Spinal cord (tissue), 10 donors: Measurements from ENCODE around the gene ZNF236. TPM values are rescaled to one million over a fixed set of nuclear protein-coding genes. Genes with fewer than 3 reads are reported as not detected.
"Not testable (repeated sequence)": the region's sequence is repeated elsewhere in the genome, so short reads cannot be mapped to it uniquely, and the experiment has no call there.

ENCODE experiments used
- DNase-seq, 6 donors: peaks; one replicate each; pipeline versions ENCODE4 v3.0.0 to v3.0.0-alpha.2; 2013 to 2015; ENCODE audit warnings: low spot score in 6 of 6, low read depth in 4 of 6
- H3K27ac ChIP-seq: one replicate; pipeline ENCODE4 v1.5.1; 2013; ENCODE audit warnings: low read depth, low read length, control low read depth
- H3K27me3 ChIP-seq: one replicate; pipeline ENCODE4 v1.6.1; 2013; ENCODE audit warnings: low read length; ENCODE audit not compliant: control insufficient read depth, insufficient read depth
- H3K36me3 ChIP-seq: one replicate; pipeline ENCODE4 v1.6.1; 2013; ENCODE audit warnings: low read length; ENCODE audit not compliant: control insufficient read depth, insufficient read depth
- H3K4me1 ChIP-seq: one replicate; pipeline ENCODE4 v1.6.1; 2013; ENCODE audit warnings: low read length; ENCODE audit not compliant: control insufficient read depth, insufficient read depth
- H3K4me3 ChIP-seq: one replicate; pipeline ENCODE4 v1.5.1; 2013; ENCODE audit warnings: low read depth, low read length, control low read depth
- H3K9me3 ChIP-seq: one replicate; pipeline ENCODE4 v1.6.1; 2013; ENCODE audit warnings: low read length; ENCODE audit not compliant: control insufficient read depth, insufficient read depth
- WGBS: methylation state at CpG from one replicate; pipeline ENCODE4 v1.1.5; 2013; ENCODE audit warnings: missing lambda C conversion rate; ENCODE audit not compliant: insufficient coverage; 5-methylcytosine and 5-hydroxymethylcytosine counted together
- polyA plus RNA-seq, 2 donors: library from polyadenylated mRNA; unstranded; fragments of 120-200 nt; gene quantifications; one replicate each; pipeline ENCODE4 v1.2.1, GENCODE V29; 2013; ENCODE audit not compliant: insufficient read length in 2 of 2
- total RNA-seq, 2 donors: library from RNA; depleted of rRNA in 1 of 2; stranded (reverse); fragments of 120-200 nt in 1 of 2; fragments of >200 nt in 1 of 2; gene quantifications; one replicate each; pipeline versions ENCODE4 v1.2.3 to v1.2.4, GENCODE V29; 2013 to 2014
- donor health status: healthy.

Gene ZNF236
- total and polyA plus RNA-seq, 4 donors, result 7.6 to 23.0 (median 13.6) TPM

DNA sequence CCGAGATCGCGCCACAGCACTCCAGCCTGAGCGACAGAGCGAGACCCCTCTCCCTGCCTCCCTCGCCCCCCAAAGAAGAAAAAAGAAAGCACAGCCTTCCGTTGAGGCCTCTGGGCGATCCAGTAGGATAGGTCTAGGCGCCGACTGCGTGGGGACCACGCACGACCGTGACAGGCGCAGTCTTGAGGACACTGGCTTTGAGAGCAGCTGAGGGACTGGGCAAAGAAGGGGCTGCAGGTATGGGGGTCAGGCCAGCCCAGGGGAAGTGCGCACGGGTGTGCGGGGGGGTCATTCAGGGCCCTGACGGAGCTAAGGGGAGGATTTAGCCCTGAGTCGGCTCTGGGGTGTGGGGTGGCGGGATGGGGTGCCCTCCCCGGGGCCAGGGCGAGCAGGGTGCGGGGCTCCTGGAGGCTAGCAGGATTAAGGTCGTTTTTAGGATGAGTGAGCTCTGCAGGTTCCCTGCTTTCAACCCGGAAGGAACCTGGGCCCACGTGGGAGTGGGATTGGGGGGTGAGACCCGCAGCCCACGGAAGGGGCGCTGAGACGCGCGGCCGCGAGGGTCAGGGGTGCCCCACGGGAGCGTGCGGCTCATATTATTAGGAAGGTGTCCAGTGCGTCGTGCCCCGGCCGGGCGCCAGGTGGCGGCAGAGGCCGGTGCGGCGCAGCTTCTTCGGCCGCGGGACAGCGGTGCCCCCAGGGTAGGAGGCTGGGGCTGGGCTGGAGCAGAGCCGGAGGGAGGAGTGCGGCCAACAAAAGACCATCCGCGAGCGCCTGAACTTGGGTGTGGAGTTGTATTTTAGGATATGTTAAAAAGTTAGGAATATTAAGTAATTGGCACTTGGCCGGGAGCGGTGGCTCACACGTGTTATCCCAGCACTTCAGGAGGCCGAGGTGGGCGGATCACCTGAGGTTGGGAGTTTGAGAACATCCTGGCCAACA, 20.5 kb upstream of the ZNF236 start:
- peaks cover 5% of the 10 kb centered on the region for H3K27me3 ChIP-seq
- 22% methylated on average over 58 of the region's 61 CpGs for WGBS
- no peaks in the 10 kb centered on the region for H3K9me3 ChIP-seq
- DNase-seq, result peak in 2 of 6 donors; percentile 43 to 65
- H3K27ac ChIP-seq, result no peak overlapping the region
- H3K36me3 ChIP-seq, result peaks cover 2% of the 10 kb centered on the region
- peaks cover 9% of the 10 kb centered on the region for H3K4me1 ChIP-seq
- peak overlapping the region; percentile 32 for H3K4me3 ChIP-seq

- H3K27me3 ChIP-seq, result peaks cover 5% of the 10 kb centered on the region
- 50% methylated on average over 4 of the region's 5 CpGs for WGBS
- H3K4me3 ChIP-seq, result no peak overlapping the region
Observed at GRCh38 chr18:76803413-76803812, 18.9 kb upstream of the ZNF236 start.

GRCh38 chr18:76803814-76804213, 18.5 kb upstream of the ZNF236 start:
- Histone ChIP-seq H3K4me1 (peaks cover 9% of the 10 kb centered on the region), H3K36me3 (peaks cover 8% of the 10 kb centered on the region), H3K27ac (no peak overlapping the region), H3K27me3 (peaks cover 5% of the 10 kb centered on the region), H3K4me3 (no peak overlapping the region), H3K9me3 (no peaks in the 10 kb centered on the region)
- DNase-seq, result peak in 2 of 6 donors; percentile 74 to 75
- WGBS, result 4% methylated on average over 9 of the region's 11 CpGs

More at GRCh38 chr18:76803413-76803812, 18.9 kb upstream of the ZNF236 start:
- DNase-seq, result no peak
- H3K27ac ChIP-seq, result no peak overlapping the region
- peaks cover 9% of the 10 kb centered on the region for H3K4me1 ChIP-seq
- peaks cover 5% of the 10 kb centered on the region for H3K36me3 ChIP-seq
- no peaks in the 10 kb centered on the region for H3K9me3 ChIP-seq

DNA sequence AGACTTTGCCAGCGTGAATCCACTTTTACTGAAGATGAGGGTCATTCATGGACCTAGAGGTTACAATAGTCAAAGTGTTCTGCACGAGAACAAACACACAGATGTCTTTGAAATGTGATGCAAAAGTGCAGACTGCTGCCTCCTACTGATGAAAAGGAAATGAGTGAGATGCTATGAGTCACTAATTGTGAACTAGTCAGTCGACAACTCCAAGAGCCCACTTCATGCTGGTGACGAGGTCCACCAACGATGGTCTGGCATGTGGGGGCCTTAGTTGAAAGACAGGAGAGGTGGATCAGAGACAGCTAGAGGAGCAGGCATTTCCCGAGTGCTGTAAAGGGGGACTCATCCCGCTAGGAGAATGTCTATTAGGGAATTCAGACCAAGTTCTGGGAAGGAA, 17.1 kb upstream of the ZNF236 start:
- WGBS, result 64% methylated on average over 6 of the region's 7 CpGs
- H3K27me3 ChIP-seq, result peaks cover 5% of the 10 kb centered on the region
- DNase-seq, result no peak
- H3K4me3 ChIP-seq, result no peak overlapping the region
- no peak overlapping the region for H3K27ac ChIP-seq
- H3K4me1 ChIP-seq, result peaks cover 9% of the 10 kb centered on the region
- H3K9me3 ChIP-seq, result no peaks in the 10 kb centered on the region
- peaks cover 8% of the 10 kb centered on the region for H3K36me3 ChIP-seq

DNA sequence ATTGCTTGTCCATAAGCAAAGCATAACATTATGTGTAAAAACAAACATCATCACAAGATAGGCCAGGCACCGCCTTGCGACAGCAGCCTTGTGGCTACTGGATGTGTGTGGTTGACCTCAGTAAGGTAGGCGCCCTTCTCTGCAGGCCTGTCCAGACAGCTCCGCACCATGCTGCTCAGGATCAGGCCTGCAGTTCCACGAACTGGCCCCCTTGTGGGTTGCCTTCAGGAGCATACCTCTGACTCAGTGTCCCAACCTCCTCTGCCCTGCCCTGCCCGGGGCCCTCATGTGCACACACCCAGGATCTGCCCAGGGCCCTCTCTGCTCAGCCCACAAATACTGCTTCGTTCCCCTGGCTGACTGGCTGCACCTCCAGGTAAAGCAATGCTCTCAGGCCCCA, 16.1 kb upstream of the ZNF236 start:
- Histone ChIP-seq H3K27me3 (peaks cover 5% of the 10 kb centered on the region), H3K4me1 (peaks cover 9% of the 10 kb centered on the region), H3K27ac (no peak overlapping the region), H3K9me3 (no peaks in the 10 kb centered on the region), H3K4me3 (no peak overlapping the region), H3K36me3 (peaks cover 8% of the 10 kb centered on the region)
- DNase-seq, result no peak
- 88% methylated on average over 6 of the region's 7 CpGs for WGBS

GRCh38 chr18:76808561-76808960, 13.8 kb upstream of the ZNF236 start:
- H3K4me3 ChIP-seq, result no peak overlapping the region
- no peak overlapping the region for H3K27ac ChIP-seq
- peaks cover 8% of the 10 kb centered on the region for H3K36me3 ChIP-seq
- no peaks in the 10 kb centered on the region for H3K27me3 ChIP-seq
- H3K4me1 ChIP-seq, result no peaks in the 10 kb centered on the region
- WGBS, result 93% methylated on average over 8 of the region's 10 CpGs
- no peaks in the 10 kb centered on the region for H3K9me3 ChIP-seq
- DNase-seq, result no peak

DNA sequence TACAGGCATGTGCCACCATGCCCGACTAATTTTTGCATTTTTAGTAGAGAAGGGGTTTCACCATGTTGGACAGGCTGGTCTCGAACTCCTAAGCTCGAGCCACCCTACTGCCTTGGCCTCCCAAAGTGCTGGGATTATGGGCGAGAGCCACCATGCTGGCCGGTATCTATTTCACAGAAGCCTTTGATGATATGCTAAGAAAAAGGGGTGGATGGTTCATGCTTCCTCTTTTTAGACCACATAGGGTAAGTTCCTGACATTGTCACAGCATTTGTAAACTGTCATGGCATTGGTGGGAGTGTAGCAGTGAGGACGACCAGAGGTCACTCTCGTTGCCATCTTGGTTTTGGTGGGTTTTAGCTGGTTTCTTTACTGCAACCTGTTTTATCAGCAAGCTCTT, 10.8 kb upstream of the ZNF236 start:
- H3K27me3 ChIP-seq, H3K4me1 ChIP-seq, H3K4me3 ChIP-seq, H3K27ac ChIP-seq, H3K9me3 ChIP-seq, DNase-seq: not testable (repeated sequence)
- peaks cover 14% of the 10 kb centered on the region for H3K36me3 ChIP-seq
- WGBS, result 96% methylated on average over 4 of the region's 7 CpGs

GRCh38 chr18:76814256-76814655, 8.1 kb upstream of the ZNF236 start:
- WGBS, result 86% methylated on average over 8 of the region's 11 CpGs
- H3K27me3 ChIP-seq, result no peaks in the 10 kb centered on the region
- no peak for DNase-seq

DNA sequence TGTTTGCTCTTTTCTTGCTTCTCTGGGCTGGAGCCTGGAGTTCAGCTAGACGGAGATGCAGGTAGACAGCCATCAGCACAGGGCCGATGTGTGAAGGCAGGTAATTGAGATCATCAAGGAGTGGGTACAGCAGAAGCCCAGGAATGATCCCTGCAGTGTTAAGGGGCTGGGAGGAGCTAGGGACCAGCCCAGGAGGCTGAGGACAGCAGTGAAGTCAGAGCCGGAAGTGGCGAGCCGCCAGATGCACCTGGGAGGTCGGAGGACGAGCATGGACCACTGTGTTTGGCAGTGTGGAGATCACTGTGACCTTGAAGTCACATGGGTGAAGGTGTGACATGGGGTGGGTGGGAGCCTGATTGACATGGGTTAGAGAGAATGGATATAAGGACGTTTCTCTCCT, 6.2 kb upstream of the ZNF236 start:
- Histone ChIP-seq H3K4me1 (peaks cover 11% of the 10 kb centered on the region), H3K27me3 (no peaks in the 10 kb centered on the region), H3K4me3 (no peak overlapping the region), H3K27ac (no peak overlapping the region), H3K9me3 (no peaks in the 10 kb centered on the region), H3K36me3 (peaks cover 15% of the 10 kb centered on the region)
- WGBS, result 88% methylated on average over 8 of the region's 8 CpGs
- DNase-seq, result no peak

More at GRCh38 chr18:76814256-76814655, 8.1 kb upstream of the ZNF236 start:
- no peaks in the 10 kb centered on the region for H3K9me3 ChIP-seq
- H3K4me1 ChIP-seq, result no peaks in the 10 kb centered on the region
- no peak overlapping the region for H3K4me3 ChIP-seq
- H3K27ac ChIP-seq, result no peak overlapping the region
- peaks cover 11% of the 10 kb centered on the region for H3K36me3 ChIP-seq
